ENCODE data around the gene HSD3B7.

The HSD3B7 gene

GRCh38 chr16:30953111-30953510 is 31.9 kb upstream of the HSD3B7 start:
- no peak for DNase-seq (ENCODE audit: low read depth in 1 of 2, low spot score in 1 of 2)
- Histone ChIP-seq H3K27me3 (ENCODE audit: insufficient read depth, poor library complexity, severe bottlenecking) (no peaks in the 10 kb centered on the region), H3K4me3 (replicated peaks; ENCODE audit: insufficient read depth, low read length) (no peak overlapping the region), H3K27ac (replicated peaks) (peak overlapping the region; percentile 17; the same call in 1 of the 2 replicates)
- TF ChIP-seq CTCF (IDR thresholded peaks at IDR 0.05; ENCODE audit: insufficient read depth, low read length): no peak
- TF ChIP-seq SPI1 (IDR thresholded peaks at IDR 0.05; ENCODE audit: borderline replicate concordance, low read depth): no peak
- no peak for TF ChIP-seq REST (IDR thresholded peaks at IDR 0.05; ENCODE audit: insufficient replicate concordance, low read depth)
- TF ChIP-seq POLR2AphosphoS5 (IDR thresholded peaks at IDR 0.05; ENCODE audit: low read depth): no peak
- TF ChIP-seq GABPA (IDR thresholded peaks at IDR 0.05; ENCODE audit: low read depth): no peak

- H3K4me3 ChIP-seq (replicated peaks; ENCODE audit: insufficient read depth, low read length): no peak overlapping the region
- TF ChIP-seq REST (IDR thresholded peaks at IDR 0.05; ENCODE audit: insufficient replicate concordance, low read depth) (no peak), CTCF (IDR thresholded peaks at IDR 0.05; ENCODE audit: insufficient read depth, low read length) (peak; percentile 85)
- DNase-seq (ENCODE audit: low read depth in 1 of 2, low spot score in 1 of 2): peak in 1 of 2 experiments; percentile 84
- H3K27ac ChIP-seq (replicated peaks): peak overlapping the region; percentile 17; the same call in 1 of the 2 replicates
- H3K27me3 ChIP-seq (ENCODE audit: insufficient read depth, poor library complexity, severe bottlenecking): no peaks in the 10 kb centered on the region
Observed at GRCh38 chr16:30953511-30954124, 31.4 kb upstream of the HSD3B7 start.

DNA sequence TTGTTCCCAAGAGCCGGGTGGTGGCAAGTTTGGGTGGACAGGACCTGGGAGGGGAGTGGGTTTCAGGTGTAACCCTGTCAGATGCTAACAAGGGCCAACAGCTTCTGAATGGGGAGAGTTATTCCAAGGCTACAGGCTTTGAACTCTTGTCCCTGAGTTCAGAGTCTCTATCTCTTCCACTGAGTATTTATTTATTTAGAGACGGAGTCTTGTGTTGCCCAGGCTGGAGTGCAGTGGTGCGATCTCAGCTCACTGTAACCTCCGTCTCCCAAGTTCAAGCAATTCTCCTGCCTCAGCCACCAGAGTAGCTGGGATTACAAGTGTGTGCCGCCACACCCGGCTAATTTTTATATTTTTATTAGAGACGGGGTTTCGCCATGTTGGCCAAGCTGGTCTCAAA is 30.0 kb upstream of the HSD3B7 start:
- H3K4me3 ChIP-seq (replicated peaks; ENCODE audit: insufficient read depth, low read length): no peak overlapping the region
- no peak for DNase-seq (ENCODE audit: low read depth in 1 of 2, low spot score in 1 of 2)
- H3K27me3 ChIP-seq (ENCODE audit: insufficient read depth, poor library complexity, severe bottlenecking): no peaks in the 10 kb centered on the region
- no peak overlapping the region for H3K27ac ChIP-seq (replicated peaks)
- TF ChIP-seq REST (IDR thresholded peaks at IDR 0.05; ENCODE audit: insufficient replicate concordance, low read depth): no peak

Measured in HL-60 (cell line).